GM21526 (cell line): ENCODE results near the gene LRIT3.
A peak's percentile ranks its signal among the peaks of the same experiment; 100 is the strongest.
"Not testable (repeated sequence)": the region's sequence is repeated elsewhere in the genome, so short reads cannot be mapped to it uniquely, and the experiment has no call there.

Source experiments
- ATAC-seq: cut with Tn5 transposase; IDR thresholded peaks from one replicate; pipeline ENCODE4 v1.9.1; 2021; ENCODE audit warnings: moderate library complexity; ENCODE audit not compliant: unreplicated experiment, low FRiP score

LRIT3 gene

DNA sequence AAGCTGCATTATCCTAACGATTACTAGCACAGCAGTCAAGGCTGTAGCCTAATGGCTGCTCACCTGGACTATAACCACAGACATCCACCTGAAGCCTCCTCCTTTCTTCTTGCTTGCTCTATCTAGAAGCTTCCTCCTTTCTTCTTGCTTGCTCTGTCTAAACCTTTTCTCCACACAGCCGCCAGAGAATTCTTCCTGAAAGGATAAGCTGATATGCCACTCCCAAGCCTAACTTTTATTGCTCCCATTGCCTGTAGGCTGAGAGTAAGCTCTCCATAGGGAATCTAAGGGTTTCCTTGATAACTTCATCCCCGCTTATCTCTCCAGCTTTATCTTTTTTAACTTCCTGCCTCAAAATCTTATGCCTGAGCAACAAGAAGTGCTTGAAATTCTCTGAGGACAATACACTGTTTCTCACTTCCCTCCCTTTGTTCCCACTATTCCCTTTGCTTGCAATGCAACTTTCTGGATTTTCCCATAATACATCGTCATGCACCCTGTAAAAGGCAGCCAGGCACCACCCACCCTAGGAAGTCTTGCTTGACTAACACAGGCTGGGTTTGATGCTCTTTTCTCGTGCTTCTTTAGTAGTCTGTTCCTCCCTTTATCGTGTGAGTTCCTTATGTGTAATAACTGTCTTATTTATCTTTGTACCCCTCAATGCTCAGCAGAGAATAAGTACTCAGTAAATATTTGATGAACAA lies 1.4 kb upstream of the LRIT3 start:
- no peak for ATAC-seq

DNA sequence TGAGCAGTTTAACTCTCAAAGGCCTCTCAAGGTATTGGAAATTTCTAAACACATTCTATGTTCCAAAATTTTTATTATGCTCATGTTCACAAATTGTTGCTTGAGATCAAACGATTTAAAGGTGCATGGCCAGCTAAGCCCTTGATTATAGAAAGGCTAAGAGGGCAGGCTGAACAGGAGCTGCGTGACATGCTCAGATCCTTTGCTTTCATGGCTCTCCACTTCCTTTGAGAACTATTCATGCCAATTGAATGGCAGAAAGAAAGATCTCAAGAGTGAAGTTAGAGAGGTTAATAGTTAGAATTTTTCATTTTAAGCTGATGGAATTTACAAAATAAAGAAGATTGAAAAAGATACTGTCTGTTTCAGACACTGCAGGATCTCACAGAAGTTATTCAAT lies 594 bp downstream of the LRIT3 start:
- ATAC-seq: no peak

DNA sequence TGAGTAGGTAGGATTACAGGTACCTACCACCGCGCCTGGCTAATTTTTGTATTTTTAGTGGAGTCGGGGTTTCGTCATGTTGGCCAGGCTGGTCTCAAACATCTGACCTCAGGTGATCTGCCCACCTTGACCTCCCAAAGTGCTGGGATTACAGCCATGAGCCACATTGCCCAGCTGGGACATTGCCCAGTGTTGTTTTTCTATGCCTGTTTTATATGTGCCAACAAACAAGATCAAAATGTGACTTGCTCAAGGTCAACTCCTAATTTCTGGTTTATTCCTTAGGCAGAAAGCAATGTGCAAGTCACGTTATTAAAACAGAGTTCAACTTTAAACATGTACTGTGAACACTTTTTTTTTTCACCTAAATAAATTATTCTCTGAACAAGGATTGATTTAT lies 2.7 kb downstream of the LRIT3 start:
- ATAC-seq: no peak

DNA sequence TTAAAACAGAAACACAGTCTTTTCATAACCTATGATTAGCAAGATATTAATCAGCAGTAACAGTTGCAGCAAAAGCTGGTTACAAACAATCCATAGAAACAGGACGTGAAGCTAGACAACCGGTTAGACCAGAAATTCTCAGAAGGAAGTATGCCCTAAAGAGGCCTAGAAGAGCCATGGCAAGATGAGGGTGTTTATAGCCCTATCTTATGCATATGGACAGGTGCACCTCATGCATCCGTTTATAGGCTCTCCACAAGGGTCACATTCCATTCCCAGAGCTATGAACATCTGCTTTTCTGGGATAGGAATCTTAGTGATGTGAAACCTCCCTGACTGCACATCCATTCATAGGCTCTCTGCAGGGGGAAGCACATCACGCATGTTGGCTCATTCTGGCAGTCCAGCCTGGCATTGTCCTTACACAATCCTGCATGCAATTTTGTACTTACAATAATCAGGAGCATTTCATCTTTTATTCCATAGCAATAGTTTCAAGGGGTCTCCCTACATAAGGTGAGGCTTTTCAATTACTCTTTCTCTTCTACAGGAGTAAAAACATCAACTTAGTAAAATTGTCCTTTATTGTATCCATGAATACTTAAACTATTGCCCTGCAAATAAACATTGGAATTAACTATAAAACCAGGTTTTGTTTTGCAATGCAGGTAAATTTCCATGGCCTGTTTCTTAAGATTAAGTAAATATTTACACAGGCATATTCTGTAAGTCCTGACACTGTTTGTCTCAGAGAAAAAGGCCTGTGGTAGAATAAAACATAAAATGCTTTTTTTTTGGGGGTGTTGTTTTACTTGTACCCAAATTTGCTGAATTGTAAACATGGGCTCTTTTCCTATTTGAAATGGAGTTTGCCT lies 11.8 kb downstream of the LRIT3 start:
- not testable (repeated sequence) for ATAC-seq

- no peak for ATAC-seq
Measured at GRCh38 chr4:109861271-109861670, 13.4 kb downstream of the LRIT3 start.

GRCh38 chr4:109861916-109862511 lies 14.1 kb downstream of the LRIT3 start:
- ATAC-seq: no peak

- ATAC-seq: no peak
Measured at GRCh38 chr4:109864134-109864533, 16.2 kb downstream of the LRIT3 start.

GRCh38 chr4:109870061-109870460 lies 22.2 kb downstream of the LRIT3 start:
- no peak for ATAC-seq

DNA sequence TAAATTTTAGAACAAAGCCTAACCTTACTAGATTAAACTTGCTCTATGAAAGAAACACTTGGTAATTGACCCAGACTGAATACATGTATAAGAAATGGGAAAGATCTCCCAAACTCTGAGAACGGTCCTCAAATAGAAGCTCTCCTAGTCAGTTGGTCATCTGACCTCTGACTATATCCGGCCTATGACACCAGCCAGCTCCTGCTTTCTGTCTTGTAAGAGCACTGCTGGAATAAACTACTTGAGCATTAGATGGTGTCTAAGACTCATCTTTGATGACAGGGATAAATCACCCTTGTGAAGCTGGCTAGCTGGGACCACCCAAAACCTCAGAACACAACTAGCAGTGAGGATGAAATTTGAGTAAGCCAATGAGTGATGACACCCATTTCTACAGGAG lies 24.2 kb downstream of the LRIT3 start:
- no peak for ATAC-seq

GRCh38 chr4:109872950-109873656 lies 25.2 kb downstream of the LRIT3 start:
- ATAC-seq: no peak

GRCh38 chr4:109873791-109874514 lies 26.0 kb downstream of the LRIT3 start:
- ATAC-seq: no peak

DNA sequence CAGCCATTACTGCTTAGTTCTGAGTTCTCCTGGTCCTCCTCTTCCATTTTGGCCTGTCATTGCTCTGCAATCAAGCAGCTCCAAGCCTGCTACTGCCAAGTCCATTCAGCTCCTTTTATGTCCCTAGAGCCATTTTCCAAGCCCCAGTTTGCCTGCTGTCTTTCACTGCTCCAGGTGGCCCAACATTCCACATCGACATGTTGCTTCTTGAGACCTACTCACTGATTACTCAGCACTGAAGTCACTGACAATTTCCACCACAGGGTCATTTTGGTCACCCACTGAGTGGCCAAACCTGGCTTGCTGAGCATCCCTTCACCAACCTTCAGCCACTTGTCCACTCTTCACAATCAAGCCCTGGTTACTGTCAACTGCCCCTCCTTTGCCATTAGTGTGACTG lies 27.2 kb downstream of the LRIT3 start:
- no peak for ATAC-seq

GRCh38 chr4:109875553-109875952 lies 27.6 kb downstream of the LRIT3 start:
- not testable (repeated sequence) for ATAC-seq

- no peak for ATAC-seq
Measured at GRCh38 chr4:109876634-109877265, 28.8 kb downstream of the LRIT3 start.

- ATAC-seq: peak; percentile 91
Measured at GRCh38 chr4:109877400-109877799, 29.5 kb downstream of the LRIT3 start.

GRCh38 chr4:109878355-109878754 lies 30.4 kb downstream of the LRIT3 start:
- no peak for ATAC-seq

- ATAC-seq: no peak
Measured at GRCh38 chr4:109879081-109879480, 31.2 kb downstream of the LRIT3 start.

DNA sequence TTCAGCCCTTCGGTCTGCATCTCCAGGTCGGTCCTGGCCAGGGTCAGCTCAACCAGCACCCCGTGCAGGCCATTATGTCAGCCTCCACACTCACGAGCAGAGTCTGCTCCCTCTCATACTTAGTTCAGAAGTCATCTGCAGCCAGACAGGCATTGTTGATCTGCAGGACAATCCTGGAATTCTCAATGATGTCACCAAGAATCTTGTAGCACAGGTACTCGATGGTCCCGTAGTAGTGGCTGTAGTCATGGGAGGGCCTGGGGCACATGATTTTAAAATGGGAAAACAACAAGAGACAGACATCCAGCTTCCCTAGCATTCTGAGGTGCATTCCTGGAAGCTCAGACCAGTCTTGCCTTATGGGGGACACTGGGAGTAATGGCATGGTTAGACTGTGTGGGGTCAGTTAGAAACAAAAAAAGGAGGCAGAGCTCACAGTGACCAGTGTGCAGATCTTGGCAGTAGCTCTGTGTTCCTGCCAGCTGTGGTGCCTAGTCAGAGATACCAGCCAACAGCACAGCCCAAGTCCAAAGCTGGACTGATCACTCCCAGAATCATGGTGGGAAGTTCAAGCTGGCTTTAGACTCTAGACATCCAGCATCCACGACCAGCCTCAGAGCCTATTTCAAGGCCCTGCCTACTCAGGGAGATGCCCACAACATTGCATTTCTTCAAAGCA lies 31.9 kb downstream of the LRIT3 start:
- ATAC-seq: no peak

DNA sequence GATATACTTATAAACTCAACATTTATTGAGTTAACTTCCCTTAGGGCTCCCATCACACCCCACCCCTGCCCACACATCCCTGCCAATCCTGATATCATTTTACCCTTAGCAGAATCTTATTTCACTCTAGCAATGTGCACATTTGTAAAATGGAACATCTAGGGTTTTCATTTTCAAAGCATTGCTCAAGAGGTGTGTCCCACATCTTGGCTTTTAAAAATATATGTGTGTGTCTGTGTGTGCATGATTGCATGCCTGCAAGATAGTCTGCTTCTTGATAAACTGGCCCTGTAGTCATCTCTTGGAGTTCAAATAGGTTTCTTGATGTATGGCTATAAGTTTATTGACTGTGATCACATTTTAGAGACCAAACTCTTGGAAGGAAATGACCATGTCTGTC lies 38.4 kb downstream of the LRIT3 start:
- ATAC-seq: no peak
